HG03280 (cell line): ENCODE measurements around the gene TTC9C.
"Not testable (repeated sequence)": the region's sequence is repeated elsewhere in the genome, so short reads cannot be mapped to it uniquely, and the experiment has no call there.

Source experiments
- ATAC-seq: cut with Tn5 transposase; IDR thresholded peaks from one replicate; pipeline ENCODE4 v1.9.1; 2021; ENCODE audit warnings: mild to moderate bottlenecking, moderate library complexity; ENCODE audit not compliant: unreplicated experiment

Gene TTC9C

DNA sequence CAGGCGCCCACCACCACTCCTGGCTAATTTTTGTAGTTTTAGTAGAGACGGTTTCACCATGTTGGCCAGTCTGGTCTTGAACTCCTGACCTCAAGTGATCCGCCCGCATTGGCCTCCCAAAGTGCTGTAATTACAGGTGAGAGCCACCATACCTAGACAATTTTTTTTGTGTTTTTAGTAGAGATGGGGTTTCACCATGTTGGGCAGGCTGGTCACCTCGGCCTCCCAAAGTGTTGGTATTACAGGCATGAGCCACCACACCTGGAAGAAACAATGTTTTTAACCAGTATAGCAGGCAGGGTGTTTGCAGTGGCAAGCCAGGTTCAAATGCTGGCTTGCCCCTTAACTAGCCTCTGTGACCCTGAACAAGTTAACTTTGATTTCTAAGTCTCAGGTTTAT lies 21.6 kb downstream of the TTC9C start:
- ATAC-seq, result not testable (repeated sequence)

DNA sequence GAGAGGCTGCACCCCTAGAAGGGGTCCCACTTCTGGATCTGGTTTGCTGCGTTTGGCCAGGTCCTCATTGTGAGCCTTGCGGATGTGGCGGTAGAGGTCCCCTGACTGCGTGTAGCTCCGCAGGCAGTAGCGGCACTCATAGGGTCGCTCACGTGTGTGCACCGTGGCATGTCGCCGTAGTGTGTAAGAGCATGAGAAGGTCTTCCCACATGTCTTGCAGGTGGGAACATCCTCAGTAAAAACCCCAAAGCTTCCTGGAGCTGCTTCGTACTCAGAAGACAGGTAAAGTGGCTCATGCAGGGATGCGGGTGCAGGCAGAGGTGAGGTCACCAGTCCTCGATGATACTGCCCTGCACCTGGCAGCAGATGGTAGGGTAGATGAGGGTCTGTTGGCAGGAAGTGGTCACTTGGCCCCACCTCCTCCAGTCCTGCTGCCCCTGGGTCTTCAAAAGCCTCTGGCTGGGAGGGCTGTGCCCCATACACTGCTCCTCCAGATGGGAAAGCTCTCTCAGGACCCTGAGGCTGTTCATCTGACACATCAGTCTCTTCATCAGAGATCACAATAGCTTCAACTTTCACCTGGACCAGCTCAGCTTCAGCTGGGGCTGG lies 24.0 kb downstream of the TTC9C start:
- no peak for ATAC-seq

DNA sequence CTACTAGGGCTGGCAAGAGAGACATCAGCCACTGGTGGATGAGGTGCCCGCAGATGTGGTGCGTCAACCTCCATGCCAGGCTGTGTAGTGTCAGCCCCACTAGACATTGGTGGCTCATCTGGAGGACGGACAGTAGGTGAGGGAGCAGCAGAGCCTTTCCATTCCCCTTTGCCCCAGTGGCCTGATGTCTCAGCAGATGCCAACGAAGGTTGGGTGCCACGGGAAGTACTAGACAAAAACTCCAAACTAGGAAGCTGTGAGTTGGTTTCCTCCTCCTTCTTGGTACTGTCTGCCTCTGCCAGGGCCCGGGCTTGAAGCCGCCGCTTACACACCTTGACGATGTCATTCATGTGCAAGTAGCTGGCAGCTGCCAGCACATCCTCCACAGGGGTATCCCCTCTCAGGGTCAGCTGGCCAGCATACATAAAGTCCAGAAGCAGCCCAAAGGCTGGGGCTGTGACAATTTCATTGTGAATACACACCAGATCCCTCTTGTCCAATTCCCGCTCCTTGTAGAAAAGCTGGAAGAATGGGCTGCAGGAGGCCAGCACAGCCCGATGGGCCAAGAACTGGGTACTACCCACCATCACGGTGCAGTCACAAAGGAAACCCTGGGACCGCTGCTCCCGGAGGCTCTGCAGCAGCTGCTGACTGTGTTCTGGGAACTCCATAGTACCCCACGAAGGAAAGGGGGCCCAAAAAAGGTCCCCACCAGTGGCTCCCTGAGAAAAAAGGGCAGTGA lies 24.9 kb downstream of the TTC9C start:
- peak; percentile 4 for ATAC-seq

DNA sequence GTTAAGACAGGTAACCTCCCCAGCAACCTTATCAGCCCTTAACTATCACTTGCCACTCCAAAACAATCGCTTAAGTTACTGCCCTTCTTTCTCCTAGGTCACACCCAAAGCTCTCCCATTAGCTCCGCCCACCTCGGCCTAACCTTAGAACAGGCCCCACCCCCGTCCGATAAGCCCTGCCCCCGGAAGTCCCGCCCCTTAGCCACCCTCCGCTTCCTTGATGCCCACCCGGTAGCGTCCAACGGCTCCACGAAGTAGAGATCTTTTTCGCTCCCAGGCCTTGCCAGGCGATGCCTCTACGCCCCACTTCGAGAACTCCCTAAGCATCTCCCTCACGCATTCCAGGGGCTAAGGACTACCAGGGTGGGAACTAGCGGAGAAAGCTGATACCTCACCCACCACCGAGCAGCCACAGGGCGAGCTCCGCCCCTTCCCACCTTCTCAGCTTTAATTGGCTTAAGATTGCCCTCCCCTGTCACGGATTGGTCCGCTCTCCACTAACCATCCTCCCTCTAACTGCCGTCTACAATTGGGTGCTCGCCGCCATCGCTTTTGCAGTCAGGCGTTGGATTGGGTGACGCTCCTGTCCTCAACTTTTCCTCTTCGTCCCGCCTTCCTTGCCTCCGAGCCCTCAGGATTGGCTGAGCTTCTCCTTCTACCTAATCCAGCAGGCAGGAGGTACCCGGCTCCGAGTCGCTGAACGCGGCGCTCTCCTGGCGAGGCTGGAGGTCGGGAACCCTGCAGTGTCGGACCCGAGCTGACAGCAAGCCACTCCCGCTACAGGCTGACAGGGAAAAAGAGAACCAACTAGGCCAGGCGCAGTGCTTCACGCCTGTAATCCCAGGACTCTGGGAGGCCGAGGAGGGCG lies 25.7 kb downstream of the TTC9C start, which contains the start of gene ZBTB3:
Gene ZBTB3, minus strand, starts transcription at position 425 of the 868 bp plus-strand sequence. CDS start 496 bp downstream, outside the sequence.
- peak; percentile 96 for ATAC-seq

DNA sequence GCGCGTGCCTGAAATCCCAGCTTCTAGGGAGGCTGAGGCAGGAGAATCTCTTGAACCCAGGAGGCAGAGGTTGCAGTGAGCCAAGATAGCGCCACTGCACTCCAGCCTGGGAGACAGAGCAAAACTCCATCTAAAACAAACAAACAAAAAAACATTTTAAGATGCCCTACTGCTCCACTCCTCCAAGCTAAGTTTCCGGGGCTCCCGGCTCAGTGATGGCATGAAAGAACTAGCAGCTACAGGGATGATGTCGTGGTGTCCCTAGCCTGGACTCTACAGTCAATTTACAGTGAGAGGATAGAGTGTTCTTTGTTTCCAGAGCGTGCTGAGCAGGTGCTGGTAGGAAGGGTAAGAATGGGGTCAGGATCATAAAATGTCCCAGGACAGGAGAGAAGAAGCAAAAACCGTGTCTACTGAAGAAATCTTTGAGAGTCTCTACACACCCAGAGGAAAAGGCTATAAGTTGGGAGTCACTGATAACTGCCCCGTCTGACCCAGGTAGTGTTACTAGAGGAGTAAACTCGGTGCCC lies 26.9 kb downstream of the TTC9C start:
- ATAC-seq, result no peak

DNA sequence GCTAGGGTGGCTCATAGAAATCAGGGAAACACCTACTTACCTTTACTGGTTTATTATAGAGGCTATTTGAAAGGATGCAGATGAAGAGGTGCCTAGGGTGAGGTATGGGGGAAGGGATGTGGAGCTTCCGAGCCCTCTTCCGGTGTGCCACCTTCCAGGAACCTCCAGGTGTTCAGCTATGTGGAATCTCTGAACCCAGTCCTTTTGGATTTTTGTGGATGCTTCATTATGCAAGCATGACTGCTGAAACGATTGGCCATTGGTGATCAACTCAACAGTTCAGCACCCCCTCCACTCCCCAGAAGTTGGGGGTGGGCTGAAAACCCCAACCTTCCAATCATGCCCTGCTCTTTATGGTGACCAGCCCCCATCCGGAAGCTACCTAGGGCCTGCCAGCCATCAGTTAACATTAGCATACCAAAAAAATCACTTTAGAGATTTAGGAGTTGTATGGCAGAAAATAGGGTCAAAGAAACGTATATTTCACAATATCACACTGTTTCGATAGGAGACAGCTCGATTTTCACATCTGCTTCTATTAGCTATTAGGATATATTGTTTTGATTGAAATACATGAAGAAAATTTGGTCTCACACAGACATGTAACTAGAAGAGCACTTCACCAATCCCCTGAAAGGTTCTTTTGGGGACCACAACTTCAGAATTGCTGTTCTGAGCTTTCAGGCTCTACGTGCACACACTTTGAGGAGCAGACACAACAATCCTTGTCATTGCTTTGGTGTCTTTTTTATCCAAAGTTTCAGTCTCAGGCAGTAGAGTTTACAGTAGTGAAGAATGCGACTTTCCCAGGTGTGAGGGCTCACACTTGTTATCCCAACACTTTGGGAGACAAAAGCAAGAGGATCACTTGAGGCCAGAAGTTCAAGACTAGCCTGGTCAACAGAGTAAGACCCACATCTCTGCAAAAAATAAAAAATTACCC lies 29.8 kb downstream of the TTC9C start:
- no peak for ATAC-seq

DNA sequence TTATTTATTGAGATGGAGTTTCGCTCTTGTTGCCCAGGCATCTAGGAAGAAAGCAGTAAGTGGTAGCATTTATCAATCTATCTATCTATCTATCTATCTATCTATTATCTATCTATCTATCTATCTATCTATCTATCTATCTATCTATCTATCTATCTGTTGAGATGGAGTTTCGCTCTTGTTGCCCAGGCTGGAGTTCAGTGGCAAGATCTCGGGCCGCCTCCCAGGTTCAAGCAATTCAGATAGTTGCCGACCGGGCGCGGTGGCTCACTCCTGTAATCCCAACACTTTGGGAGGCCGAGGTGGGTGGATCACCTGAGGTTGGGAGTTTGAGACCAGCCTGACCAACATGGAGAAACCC lies 32.6 kb downstream of the TTC9C start:
- not testable (repeated sequence) for ATAC-seq

DNA sequence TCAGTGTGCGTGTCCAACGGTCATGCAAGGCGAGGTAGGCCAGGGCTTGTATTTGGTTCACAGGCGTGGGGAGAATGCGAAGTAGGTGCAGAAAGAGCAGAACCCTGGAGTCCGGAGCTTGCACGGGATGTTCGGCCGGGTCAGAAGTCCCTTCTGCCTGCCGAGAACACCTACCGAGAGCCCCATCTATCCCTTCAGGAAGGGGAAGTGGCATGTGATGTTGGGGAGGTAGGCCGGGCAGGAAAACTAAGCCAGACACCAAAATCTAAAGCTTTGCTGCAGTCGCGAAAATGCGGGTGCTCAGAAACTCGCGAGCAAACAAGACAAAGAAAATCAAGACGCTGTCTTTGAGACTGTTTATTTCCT lies 42.5 kb downstream of the TTC9C start:
- no peak for ATAC-seq

DNA sequence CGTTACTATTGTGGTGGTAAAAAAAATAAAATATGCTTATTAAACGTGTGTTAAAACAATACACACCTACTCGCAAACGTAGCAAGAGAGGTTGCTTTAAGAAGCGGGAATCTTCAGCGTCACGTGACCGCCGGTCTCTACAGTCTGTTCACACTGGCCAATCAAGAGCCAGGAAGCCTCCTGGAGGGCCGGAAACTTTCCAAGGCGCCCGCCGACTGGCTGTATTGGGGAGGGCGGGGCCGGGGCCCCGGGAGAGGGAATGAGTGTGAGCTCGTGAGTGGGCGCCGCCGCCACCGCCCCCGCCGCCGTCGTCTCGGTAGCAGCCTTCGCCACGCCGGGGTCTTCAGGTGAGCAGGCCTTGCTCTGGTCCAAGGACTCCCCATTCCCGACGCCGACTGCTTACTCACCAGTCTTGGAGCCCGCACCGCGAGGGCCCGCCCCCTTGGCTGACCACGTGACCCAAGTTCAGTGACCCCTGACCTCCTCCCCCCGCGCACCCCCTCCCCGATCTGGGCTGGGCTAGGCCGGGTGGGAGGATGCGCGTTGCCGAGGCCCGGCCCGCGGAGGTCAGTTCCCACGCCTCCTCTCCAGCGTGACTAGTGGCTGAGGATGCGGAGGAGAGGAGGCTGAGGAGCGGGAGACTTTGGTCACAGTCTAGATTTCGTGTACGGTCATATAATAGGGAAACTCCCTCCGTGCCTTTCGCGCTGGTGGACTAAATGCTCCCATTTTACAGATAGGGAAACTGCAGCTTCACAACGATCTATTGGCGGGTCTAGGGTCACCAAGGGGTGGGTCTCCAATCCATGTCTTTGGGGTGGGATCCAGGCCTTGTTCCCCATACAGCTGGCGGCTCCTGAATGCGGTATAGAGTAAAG lies 43.1 kb downstream of the TTC9C start, which contains the start of gene TAF6L:
Gene TAF6L, plus strand, starts transcription at position 253 of the 878 bp plus-strand sequence. CDS start 4,388 bp downstream, outside the sequence.
- ATAC-seq, result peak; percentile 81

DNA sequence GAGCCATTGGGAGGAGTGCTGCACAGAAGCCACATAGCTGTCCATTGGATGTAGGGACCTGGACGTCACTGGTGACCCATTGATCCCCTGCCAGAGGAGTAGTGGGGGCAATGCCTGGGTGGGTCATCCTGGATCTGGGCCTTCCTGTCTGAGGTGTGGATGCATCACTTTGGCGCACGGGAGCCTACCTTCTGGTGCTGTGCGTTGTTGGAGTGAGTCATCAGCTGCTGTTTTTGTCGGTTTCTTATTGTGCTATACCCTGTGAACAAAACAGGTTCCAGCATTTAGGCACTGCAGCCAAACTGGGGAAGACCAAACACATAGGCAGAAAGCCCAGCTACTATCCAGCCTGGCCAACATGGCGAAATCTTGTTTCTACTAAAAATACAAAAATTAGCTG lies 46.1 kb downstream of the TTC9C start:
- ATAC-seq, result no peak

DNA sequence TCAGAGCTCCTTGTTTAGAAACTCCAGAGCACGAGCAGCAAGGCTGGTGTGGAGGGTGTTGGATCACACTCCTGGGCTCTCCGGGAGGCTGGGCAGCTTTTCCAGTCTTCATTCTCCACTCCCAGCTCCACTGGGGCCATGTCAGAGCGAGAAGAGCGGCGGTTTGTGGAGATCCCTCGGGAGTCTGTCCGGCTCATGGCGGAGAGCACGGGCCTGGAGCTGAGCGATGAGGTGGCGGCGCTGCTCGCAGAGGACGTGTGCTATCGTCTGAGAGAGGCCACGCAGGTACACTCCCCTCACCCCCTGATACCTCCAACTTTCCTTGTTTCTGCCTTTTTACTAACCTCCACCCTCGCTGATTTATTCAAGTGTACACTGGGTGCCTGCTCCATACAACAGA lies 47.4 kb downstream of the TTC9C start:
- no peak for ATAC-seq

DNA sequence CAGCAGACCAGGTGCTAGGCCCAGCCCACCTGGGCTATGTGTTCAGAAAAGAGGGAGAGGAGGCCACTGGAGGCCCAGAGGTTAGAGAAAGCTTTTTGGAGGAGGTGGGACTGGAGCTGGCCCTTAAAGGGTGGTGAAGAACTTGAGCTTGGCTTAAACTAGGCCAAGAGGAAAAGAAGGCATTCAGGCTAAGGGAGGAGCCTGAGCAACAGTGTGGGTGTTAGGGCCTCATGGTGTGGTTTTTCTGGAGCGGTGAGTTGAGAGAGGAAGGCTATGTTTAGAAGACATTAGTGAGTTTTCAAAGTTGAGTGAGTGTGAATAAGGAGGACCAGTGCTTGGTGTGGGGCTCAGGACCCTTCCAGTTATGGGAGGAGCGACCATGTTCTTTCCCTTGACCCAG lies 49.1 kb downstream of the TTC9C start:
- ATAC-seq, result no peak

DNA sequence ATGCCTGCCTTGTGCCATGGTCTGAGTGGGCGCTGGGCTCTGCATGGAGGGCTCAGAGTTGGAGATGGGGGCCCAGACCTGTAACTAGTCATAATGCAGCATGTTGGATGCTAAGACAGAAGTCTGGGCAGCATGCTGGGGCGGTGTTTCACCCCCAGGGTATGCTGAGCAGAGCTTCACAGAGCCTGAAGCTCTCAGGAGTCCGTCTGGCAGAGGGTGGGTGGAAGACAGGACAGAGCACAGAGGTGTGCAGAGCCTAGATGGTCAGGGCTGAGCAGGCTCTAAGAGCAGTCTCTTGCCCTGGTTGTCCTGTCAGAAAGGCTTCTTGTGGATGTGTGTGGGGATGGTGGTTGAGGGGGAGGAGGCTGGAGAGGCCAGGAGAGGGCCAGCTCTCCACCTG lies 50.2 kb downstream of the TTC9C start:
- no peak for ATAC-seq

DNA sequence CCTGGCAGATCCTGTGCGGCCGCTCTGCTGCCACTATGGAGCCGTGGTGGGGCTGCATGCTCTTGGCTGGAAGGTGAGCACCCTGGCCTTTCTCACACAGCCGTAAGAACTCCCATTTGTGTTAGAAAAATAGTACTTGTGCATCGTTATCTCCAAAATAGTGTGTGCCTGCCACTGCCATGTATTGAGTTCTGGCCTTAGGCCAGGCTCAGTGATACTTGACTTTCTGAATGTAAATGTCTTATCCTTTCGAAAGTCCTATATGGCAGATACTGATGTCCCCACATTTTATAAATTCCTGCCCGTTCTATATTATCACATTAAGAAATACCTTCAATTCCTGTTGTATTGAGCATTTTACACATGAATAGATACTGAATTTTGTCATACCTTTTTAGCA lies 54.5 kb downstream of the TTC9C start:
- no peak for ATAC-seq

DNA sequence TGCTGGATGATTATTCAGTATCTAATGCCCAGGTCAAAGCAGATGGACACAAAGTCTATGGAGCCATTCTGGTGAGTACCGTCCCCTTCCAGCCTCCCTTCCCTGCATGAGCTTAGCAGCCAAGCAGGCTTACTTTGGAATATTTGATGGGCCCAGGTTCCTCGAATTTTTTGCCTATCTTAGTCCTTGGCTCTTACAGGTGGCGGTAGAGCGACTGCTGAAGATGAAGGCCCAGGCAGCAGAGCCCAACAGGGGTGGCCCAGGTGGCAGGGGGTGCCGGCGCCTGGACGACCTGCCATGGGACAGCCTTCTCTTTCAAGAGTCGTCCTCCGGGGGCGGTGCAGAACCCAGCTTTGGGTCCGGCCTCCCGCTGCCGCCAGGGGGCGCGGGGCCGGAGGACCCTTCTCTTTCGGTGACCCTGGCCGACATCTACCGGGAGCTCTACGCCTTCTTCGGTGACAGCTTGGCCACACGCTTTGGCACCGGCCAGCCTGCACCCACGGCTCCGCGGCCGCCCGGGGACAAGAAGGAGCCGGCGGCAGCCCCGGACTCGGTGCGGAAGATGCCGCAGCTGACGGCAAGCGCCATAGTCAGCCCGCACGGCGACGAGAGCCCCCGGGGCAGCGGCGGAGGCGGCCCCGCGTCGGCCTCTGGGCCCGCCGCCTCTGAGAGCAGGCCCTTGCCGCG lies 58.2 kb downstream of the TTC9C start:
- ATAC-seq, result peak; percentile 66

DNA sequence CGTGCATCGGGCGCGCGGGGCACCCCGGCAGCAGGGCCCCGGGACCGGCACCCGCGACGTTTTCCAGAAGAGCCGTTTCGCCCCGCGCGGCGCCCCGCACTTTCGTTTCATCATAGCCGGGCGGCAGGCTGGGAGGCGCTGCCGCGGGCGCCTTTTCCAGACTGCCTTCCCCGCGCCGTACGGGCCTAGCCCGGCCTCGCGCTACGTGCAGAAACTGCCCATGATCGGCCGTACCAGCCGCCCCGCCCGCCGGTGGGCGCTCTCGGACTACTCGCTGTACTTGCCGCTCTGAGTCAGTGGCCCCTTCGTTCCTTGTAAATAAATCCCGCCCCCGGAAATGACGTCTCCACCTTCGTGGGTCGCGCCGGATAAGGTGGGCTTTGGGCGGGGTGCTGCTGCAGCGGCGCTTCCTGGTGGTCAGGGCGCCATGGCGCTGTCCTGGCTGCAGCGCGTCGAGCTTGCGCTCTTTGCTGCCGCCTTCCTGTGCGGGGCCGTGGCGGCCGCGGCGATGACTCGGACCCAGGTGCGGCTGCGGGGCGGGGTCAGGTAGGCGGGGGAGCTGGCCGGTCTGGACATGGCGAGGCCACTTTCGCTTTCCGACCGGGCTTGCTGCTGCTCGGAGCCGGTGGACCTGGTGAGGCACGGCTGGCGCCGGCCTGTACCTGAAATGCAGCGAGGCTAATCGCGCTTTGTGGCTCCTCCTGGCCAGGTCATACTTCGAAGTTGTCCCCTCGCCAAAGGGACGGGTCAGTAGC lies 58.9 kb downstream of the TTC9C start, which contains the start of gene TMEM179B:
Gene TMEM179B, plus strand, starts transcription at position 398 of the 755 bp plus-strand sequence. Its CDS starts 30 bp downstream, at position 428.
- ATAC-seq, result peak; percentile 70
